Body of pancreas (tissue), 4 donors: ENCODE measurements around the gene MLLT10. TPM values are rescaled to one million over a fixed set of nuclear protein-coding genes. Genes with fewer than 3 reads are reported as not detected.

ENCODE experiments used
- ATAC-seq: fragments of 150-250 bp; one replicate; pipeline ENCODE4 v1.9.1; 2016
- DNase-seq, 4 donors: peaks; one replicate each; pipeline ENCODE4 v3.0.0-alpha.2; 2019
- H3K27ac ChIP-seq, 4 donors: fragments of 200-600 bp; sonication (generic); 1 replicate in 3 of 4; 2 replicates in 1 of 4; pipeline versions ENCODE4 v1.5.1 to v1.6.1; 2016 to 2019; ENCODE audit warnings: mild to moderate bottlenecking in 1 of 4, mixed read lengths in 1 of 4, moderate library complexity in 1 of 4
- H3K27me3 ChIP-seq, 2 donors: fragments of 200-600 bp; sonication (generic); one replicate each; pipeline ENCODE4 v1.6.0; 2016; ENCODE audit warnings: mild to moderate bottlenecking in 1 of 2
- H3K36me3 ChIP-seq, 2 donors: fragments of 200-600 bp; sonication (generic); replicated peaks in 1 of 2; 2 replicates each; pipeline ENCODE4 v1.5.1; 2016; ENCODE audit warnings: low read depth in 2 of 2; ENCODE audit not compliant: insufficient read depth in 1 of 2
- H3K4me1 ChIP-seq: fragments of 200-600 bp; sonication (generic); one replicate; pipeline ENCODE4 v1.6.0; 2016
- H3K4me3 ChIP-seq, 2 donors: fragments of 200-600 bp; sonication (generic); 1 replicate in 1 of 2; 2 replicates in 1 of 2; pipeline ENCODE4 v1.5.1; 2016 to 2019
- H3K9me3 ChIP-seq, 3 donors: fragments of 200-600 bp; sonication (generic); 1 replicate in 2 of 3; 2 replicates in 1 of 3; pipeline ENCODE4 v1.5.1; 2016
- CTCF ChIP-seq, 7 experiments: fragments of 450-650 bp in 4 of 7; fragments of 200-600 bp in 3 of 7; sonication (generic) in 3 of 7; IDR thresholded peaks; one replicate each; pipeline ENCODE4 v1.5.1; 2016 to 2019; ENCODE audit warnings: antibody characterized with exemption in 7 of 7
- POLR2A ChIP-seq, 3 donors: fragments of 450-650 bp; IDR thresholded peaks; one replicate each; pipeline ENCODE4 v1.6.1; 2016; ENCODE audit warnings: antibody characterized with exemption in 3 of 3, mild to moderate bottlenecking in 2 of 3
- WGBS, 2 donors: methylation state at CpG; one replicate each; pipeline ENCODE4 v1.1.5; 2017; 5-methylcytosine and 5-hydroxymethylcytosine counted together
- intact Hi-C: fragments of 100-400 bp; cut with DNase I; formaldehyde crosslinking; loops from one replicate; pipeline ENCODE4 v1.15.1; 2023
- total RNA-seq, 2 donors: library from RNA; depleted of rRNA; stranded (reverse); fragments of >200 nt; gene quantifications; one replicate each; pipeline ENCODE4 v1.1.0, GENCODE V29; 2016

The MLLT10 gene
- total RNA-seq, 2 donors from 2014 or later, result 23.7 to 30.1 TPM

GRCh38 chr10:21522631-21523406, 11.2 kb upstream of the MLLT10 start:
- intact Hi-C loops, result no loop called here
- H3K27ac ChIP-seq, result no peak overlapping the region
- H3K36me3 ChIP-seq, result no peaks in the 10 kb centered on the region
- H3K9me3 ChIP-seq, result no peaks in the 10 kb centered on the region
- no peak overlapping the region for H3K4me3 ChIP-seq
- TF ChIP-seq POLR2A (IDR thresholded peaks at IDR 0.05), result no peak
- TF ChIP-seq CTCF (IDR thresholded peaks at IDR 0.05), result no peak
- ATAC-seq, result no peak
- DNase-seq, result no peak
- H3K4me1 ChIP-seq, result peaks cover 12% of the 10 kb centered on the region
- H3K27me3 ChIP-seq, result no peaks in the 10 kb centered on the region
- 67 to 77% methylated on average over 1 of the region's 1 CpG for WGBS, 2 donors

- ATAC-seq, result no peak
- 56 to 61% methylated on average over 3 of the region's 3 CpGs for WGBS, 2 donors
- intact Hi-C loops, result no loop called here
- H3K4me3 ChIP-seq, result no peak overlapping the region
- peak in 1 of 4 donors; percentile 20 for DNase-seq
- peak overlapping the region in 2 of 4 donors; percentile 95 to 99 for H3K27ac ChIP-seq
- H3K27me3 ChIP-seq, result no peaks in the 10 kb centered on the region
- TF ChIP-seq POLR2A (IDR thresholded peaks at IDR 0.05) (no peak), CTCF (IDR thresholded peaks at IDR 0.05) (no peak)
- H3K36me3 ChIP-seq, result no peaks in the 10 kb centered on the region
- H3K4me1 ChIP-seq, result peaks cover 16% of the 10 kb centered on the region
- no peaks in the 10 kb centered on the region for H3K9me3 ChIP-seq
Observed at GRCh38 chr10:21523557-21524008, 10.4 kb upstream of the MLLT10 start.

- H3K9me3 ChIP-seq, result no peaks in the 10 kb centered on the region
- no peak for DNase-seq
- no peak overlapping the region for H3K4me3 ChIP-seq
- intact Hi-C loops, result no loop called here
- no peak for ATAC-seq
- H3K27me3 ChIP-seq, result no peaks in the 10 kb centered on the region
- WGBS, 2 donors, result 39 to 53% methylated on average over 7 of the region's 7 CpGs
- no peaks in the 10 kb centered on the region for H3K36me3 ChIP-seq
- TF ChIP-seq CTCF (IDR thresholded peaks at IDR 0.05) (no peak), POLR2A (IDR thresholded peaks at IDR 0.05) (no peak)
- peaks cover 16% of the 10 kb centered on the region for H3K4me1 ChIP-seq
- H3K27ac ChIP-seq, result peak overlapping the region; percentile 95 to 99 (median 97)
Observed at GRCh38 chr10:21524131-21524525, 9.9 kb upstream of the MLLT10 start.

GRCh38 chr10:21524526-21525366, 9.3 kb upstream of the MLLT10 start:
- no peak for TF ChIP-seq POLR2A (IDR thresholded peaks at IDR 0.05)
- TF ChIP-seq CTCF (IDR thresholded peaks at IDR 0.05), result no peak
- H3K4me3 ChIP-seq, result peak overlapping the region; percentile 11 to 55
- DNase-seq (peak in 1 of 4 donors; percentile 44), ATAC-seq (no peak)
- 15 to 17% methylated on average over 23 of the region's 23 CpGs for WGBS, 2 donors
- no peaks in the 10 kb centered on the region for H3K9me3 ChIP-seq
- peak overlapping the region; percentile 95 to 99 (median 97) for H3K27ac ChIP-seq
- no peaks in the 10 kb centered on the region for H3K36me3 ChIP-seq
- H3K27me3 ChIP-seq, result no peaks in the 10 kb centered on the region
- intact Hi-C loops, result no loop called here
- H3K4me1 ChIP-seq, result peaks cover 16% of the 10 kb centered on the region
